GM12878 (cell line): ENCODE data around the gene SMAD2. TPM values are rescaled to one million over a fixed set of nuclear protein-coding genes. Genes with fewer than 3 reads are reported as not detected.

ENCODE experiments used
- ATAC-seq: fragments of 200-7000 bp; cut with Tn5 transposase; 3 replicates; pipeline ENCODE4 v1.9.1; 2020; ENCODE audit warnings: mild to moderate bottlenecking, moderate library complexity
- BruUV-seq: library from RNA; stranded (reverse); fragments of 400-500 nt; replicated peaks from 2 replicates; lab custom pipeline; 2021; lab: Mats Ljungman, UMichigan
- CTCF ChIA-PET: fragments of 300-600 bp; sonication (Branson Sonifier 250); formaldehyde crosslinking; extraction: SDS; loops from one replicate; lab custom pipeline; 2021; ENCODE audit warnings: inconsistent platforms; lab: Yijun Ruan, JAX
- POLR2A ChIA-PET: fragments of 350-600 bp; formaldehyde crosslinking; extraction: SDS; loops from one replicate; lab custom pipeline; 2021; ENCODE audit warnings: inconsistent platforms; lab: Charles Lee
- RAD21 ChIA-PET: fragments of 300-600 bp; sonication (Branson Sonifier 250); formaldehyde crosslinking; loops from one replicate; lab custom pipeline; 2023; ENCODE audit warnings: antibody characterized with exemption; ENCODE audit not compliant: unreplicated experiment; lab: Charles Lee
- SMC1A ChIA-PET: fragments of 300-600 bp; sonication (Branson Sonifier 250); formaldehyde crosslinking; loops from one replicate; lab custom pipeline; 2023; ENCODE audit not compliant: unreplicated experiment, uncharacterized antibody; lab: Charles Lee
- DNase-seq: peaks from one replicate; pipeline ENCODE4 v3.0.0-alpha.2; 2011; ENCODE audit warnings: low read depth, low spot score
- FAIRE-seq: peaks from 3 replicates; lab custom pipeline; 2011; peaks lifted over from hg19 to GRCh38; lab: Jason Lieb, UNC
- H2AFZ ChIP-seq: 2 replicates; pipeline ENCODE4 v1.6.0; 2011; ENCODE audit warnings: low read depth, low read length, control low read depth; ENCODE audit not compliant: control insufficient read depth
- H3K27ac ChIP-seq: 2 replicates; pipeline ENCODE4 v1.5.1; 2011; ENCODE audit warnings: control low read depth; ENCODE audit not compliant: control insufficient read depth, insufficient read depth
- H3K27me3 ChIP-seq, 2 experiments: replicated peaks in 1 of 2; 2 replicates each; pipeline versions ENCODE4 v1.6.0 to v1.6.1; 2011; ENCODE audit warnings: low read length in 1 of 2; ENCODE audit not compliant: control insufficient read depth in 2 of 2, insufficient read depth in 2 of 2
- H3K36me3 ChIP-seq, 2 experiments: 2 replicates each; pipeline ENCODE4 v1.5.1; 2011; ENCODE audit warnings: low read length in 1 of 2; ENCODE audit not compliant: control insufficient read depth in 2 of 2, insufficient read depth in 2 of 2
- H3K4me1 ChIP-seq: 2 replicates; pipeline ENCODE4 v1.6.1; 2011; ENCODE audit warnings: mild to moderate bottlenecking, low read length, moderate library complexity, mixed read lengths; ENCODE audit not compliant: control insufficient read depth, insufficient read depth
- H3K4me2 ChIP-seq: 2 replicates; pipeline ENCODE4 v1.6.0; 2011; ENCODE audit warnings: control low read depth; ENCODE audit not compliant: control insufficient read depth, insufficient read depth
- H3K4me3 ChIP-seq: fragments of 200-600 bp; sonication (generic); 2 replicates; pipeline ENCODE4 v1.5.1; 2016
- H3K79me2 ChIP-seq: 2 replicates; pipeline ENCODE4 v1.6.0; 2011; ENCODE audit warnings: low read length; ENCODE audit not compliant: control insufficient read depth, insufficient read depth
- H3K9ac ChIP-seq: 2 replicates; pipeline ENCODE4 v1.8.0; 2011; ENCODE audit warnings: low read length, control low read depth, mixed read lengths; ENCODE audit not compliant: control insufficient read depth, insufficient read depth
- H3K9me3 ChIP-seq: replicated peaks from 3 replicates; pipeline ENCODE4 v1.5.1; 2011; ENCODE audit warnings: mild to moderate bottlenecking, low read length; ENCODE audit not compliant: control insufficient read depth, insufficient read depth
- H4K20me1 ChIP-seq: 2 replicates; pipeline ENCODE4 v1.6.0; 2011; ENCODE audit not compliant: control insufficient read depth, insufficient read depth
- ATF7 ChIP-seq: fragments of 450-650 bp; IDR thresholded peaks from 2 replicates; pipeline ENCODE4 v1.6.1; 2016; ENCODE audit warnings: low read depth, mild to moderate bottlenecking
- BACH1 ChIP-seq: fragments of 450-650 bp; IDR thresholded peaks from 2 replicates; pipeline ENCODE4 v1.6.1; 2017; ENCODE audit warnings: mild to moderate bottlenecking, borderline replicate concordance
- CREM ChIP-seq: IDR thresholded peaks from 2 replicates; pipeline ENCODE4 v1.6.1; 2014; ENCODE audit warnings: antibody characterized with exemption, low read depth
- EED ChIP-seq: sonication (generic); IDR thresholded peaks from 2 replicates; pipeline ENCODE4 v1.6.1; 2016; ENCODE audit warnings: antibody characterized with exemption, low read depth
- GABPA ChIP-seq: IDR thresholded peaks from 2 replicates; pipeline ENCODE4 v1.6.1; 2014; ENCODE audit warnings: antibody characterized with exemption, low read depth, mild to moderate bottlenecking, inconsistent platforms
- IKZF2 ChIP-seq, 2 experiments: fragments of 450-650 bp; IDR thresholded peaks; 2 replicates each; pipeline ENCODE4 v1.6.1; 2017; ENCODE audit warnings: mild to moderate bottlenecking in 2 of 2, moderate library complexity in 2 of 2
- PAX5 ChIP-seq: IDR thresholded peaks from 2 replicates; pipeline ENCODE4 v1.6.1; 2011; ENCODE audit warnings: low read depth, low read length, borderline replicate concordance
- SMAD5 ChIP-seq: IDR thresholded peaks from 2 replicates; pipeline ENCODE4 v1.6.1; 2016; ENCODE audit warnings: antibody characterized with exemption, low read depth
- SRF ChIP-seq, 2 experiments: IDR thresholded peaks; 2 replicates each; pipeline ENCODE4 v1.6.1; 2011; ENCODE audit warnings: low read depth in 2 of 2, low read length in 2 of 2, mild to moderate bottlenecking in 1 of 2, moderate library complexity in 1 of 2
- YBX1 ChIP-seq: fragments of 450-650 bp; IDR thresholded peaks from 2 replicates; pipeline ENCODE4 v1.6.1; 2016; ENCODE audit warnings: antibody characterized with exemption
- ZNF217 ChIP-seq: fragments of 450-650 bp; IDR thresholded peaks from 2 replicates; pipeline ENCODE4 v1.6.1; 2017; ENCODE audit warnings: antibody characterized with exemption, mild to moderate bottlenecking
- ZNF274 ChIP-seq: IDR thresholded peaks from one replicate; pipeline ENCODE4 v1.8.0; 2011; ENCODE audit not compliant: insufficient read length, insufficient read depth
- WGBS: methylation state at CpG from one replicate; pipeline ENCODE4 v1.1.6; 2016; ENCODE audit warnings: low lambda C conversion rate; ENCODE audit not compliant: insufficient replicate concordance, insufficient coverage; ENCODE audit errors: missing lambda C conversion rate; 5-methylcytosine and 5-hydroxymethylcytosine counted together
- in situ Hi-C: fragments of 300-500 bp; cut with MboI; formaldehyde crosslinking; loops from 9 replicates; pipeline ENCODE4 v1.14.3; 2018; ENCODE audit warnings: mixed read lengths
- intact Hi-C: fragments of 100-400 bp; cut with micrococcal nuclease; formaldehyde crosslinking; loops from one replicate; pipeline ENCODE4 v1.14.2; 2022; ENCODE audit not compliant: unreplicated experiment
- polyA plus RNA-seq, 11 experiments: library from polyadenylated mRNA; depleted of rRNA in 4 of 11; unstranded in 6 of 11; stranded (reverse) in 5 of 11; fragments of >200 nt; fragmentation: Nextera tagmentation in 4 of 11; fragmentation: Illumina TruSeq in 1 of 11; extraction: Ambion mirVana in 4 of 11; extraction: Trizol in 1 of 11; gene quantifications; 1 replicate in 1 of 11; 2 replicates in 10 of 11; pipeline versions ENCODE4 v1.2.1 to v1.2.3, GENCODE V29; 2011 to 2016; ENCODE audit warnings: inconsistent platforms in 2 of 11, missing spikeins in 2 of 11, low read depth in 1 of 11
- total RNA-seq, 4 experiments: library from RNA; depleted of rRNA in 3 of 4; stranded (reverse); fragments of >200 nt in 3 of 4; fragmentation: Illumina TruSeq in 1 of 4; extraction: Trizol in 1 of 4; gene quantifications; 2 replicates each; pipeline versions ENCODE4 v1.2.1 to v1.2.3, GENCODE V29; 2013 to 2021
- TF ChIP-seq, protein P1 (sequence below): fragments of 450-650 bp; formaldehyde crosslinking; IDR thresholded peaks from 2 replicates; pipeline ENCODE4 v1.4.0; 2020; ENCODE audit warnings: mild to moderate bottlenecking, moderate library complexity

Gene SMAD2
- total and polyA plus RNA-seq, 10 of the 15 experiments (the other 5 are each of a cell fraction or from before 2014, with no cell fraction given), result 28.8 to 111 (median 65.8) TPM

DNA sequence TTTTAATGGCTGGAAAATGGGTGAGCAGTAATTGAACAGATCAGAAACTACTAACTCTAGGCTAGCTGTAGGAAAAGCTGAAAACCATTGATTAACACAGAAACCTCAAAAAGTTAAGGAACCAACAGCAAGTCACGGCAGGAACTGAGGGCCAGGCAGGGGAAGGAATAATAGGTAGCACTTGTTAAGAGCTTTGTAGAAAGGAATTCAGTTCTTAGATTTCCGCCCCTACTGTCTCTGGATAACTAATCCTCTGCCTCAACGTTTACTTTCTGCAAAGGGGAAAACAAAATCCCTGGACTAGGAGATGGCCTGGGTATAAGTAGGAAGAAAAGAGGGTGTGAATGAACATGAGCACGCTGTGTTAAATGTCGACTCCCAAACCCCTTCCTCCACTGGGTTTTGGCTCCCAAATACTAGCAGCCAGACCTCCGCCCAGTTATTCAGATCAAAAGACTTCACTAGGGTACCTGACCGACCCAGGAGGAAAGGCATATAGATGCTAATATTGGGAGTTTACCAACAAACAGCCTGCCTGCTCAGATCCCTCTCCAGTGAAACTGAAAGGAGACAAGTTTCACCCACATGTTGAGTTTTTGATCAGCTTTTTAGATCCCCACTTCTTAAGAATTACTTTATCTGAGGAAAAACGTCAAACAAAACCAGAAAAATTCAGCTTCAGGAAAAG lies 12.4 kb downstream of the SMAD2 start:
- FAIRE-seq (no peak), ATAC-seq (peak; percentile 83), DNase-seq (no peak)
- Histone ChIP-seq H4K20me1 (peaks cover 4% of the 10 kb centered on the region), H3K79me2 (peaks cover 97% of the 10 kb centered on the region), H3K4me1 (peaks cover 10% of the 10 kb centered on the region), H3K27me3 (no peaks in the 10 kb centered on the region), H3K36me3 (0 out of 4 replicates have a peak, but pooled peaks cover 0 to 2% of the 10 kb centered on the region in 2 experiments), H3K9me3 (no peaks in the 10 kb centered on the region), H2AFZ (no peak overlapping the region), H3K4me2 (peak overlapping the region; percentile 23), H3K27ac (peak overlapping the region; percentile 14; the same call in 1 of the 2 replicates), H3K4me3 (0 out of 2 replicates have a peak overlapping the region, but pooled peaks have one; percentile 7), H3K9ac (no peak overlapping the region)
- POLR2A ChIA-PET, result interaction anchor here (1.1 to 1.6 kb wide), 4 partner anchors 9 to 18 kb away, joined by 4 to 8 read pairs (median 5); partner anchors contain the start of gene SMAD2
- WGBS, result 66% methylated on average over 8 of the region's 8 CpGs
- TF ChIP-seq EED (0 out of 2 replicates have a peak, but pooled peaks have one; percentile 29), IKZF2 (IDR thresholded peaks at IDR 0.05) (peak in 1 of 2 experiments; percentile 23; a peak in 1 of 4 replicates), SRF (IDR thresholded peaks at IDR 0.05; ENCODE audit: low read depth in 2 of 2, low read length in 2 of 2) (no peak)
- intact Hi-C loops (no loop called here), in situ Hi-C loops (no loop called here)
- SMC1A ChIA-PET, result interaction anchor here (0.6 to 1.7 kb wide), 7 partner anchors 9 to 70 kb away, joined by 3 to 7 read pairs (median 3); no protein-coding TSS in a partner anchor
- RAD21 ChIA-PET, result interaction anchor here (1.0 to 1.7 kb wide), 4 partner anchors 10 to 24 kb away, joined by 3 to 6 read pairs (median 4); no protein-coding TSS in a partner anchor
- CTCF ChIA-PET, result interaction anchor here (0.8 to 1.1 kb wide), 3 partner anchors 19 to 67 kb away, joined by 3 to 4 read pairs (median 3); no protein-coding TSS in a partner anchor
- BruUV-seq, result no TSS peak

DNA sequence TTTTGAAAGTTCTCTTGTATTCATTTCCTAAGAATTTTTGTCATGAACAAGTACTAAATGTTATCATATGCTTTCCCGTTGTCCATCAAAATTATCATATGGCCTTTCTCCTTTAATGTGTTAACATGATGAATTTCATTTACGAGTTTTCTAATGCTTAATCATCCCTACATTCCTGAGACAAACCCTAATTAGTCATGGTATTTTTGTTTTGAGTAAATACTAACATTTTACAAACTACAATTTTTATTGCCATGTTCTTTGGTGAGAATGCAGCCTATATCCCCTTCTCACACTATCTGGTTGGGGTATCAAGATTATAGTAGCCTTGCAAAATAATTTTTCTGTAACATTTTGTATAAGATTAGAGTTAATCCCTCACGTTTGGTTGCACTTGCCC lies 14.5 kb downstream of the SMAD2 start:
- BruUV-seq, result no TSS peak
- WGBS, result 87% methylated on average over 3 of the region's 3 CpGs
- intact Hi-C loops, result no loop called here

More for the DNA sequence above, 14.5 kb downstream of the SMAD2 start:
- ChIA-PET RAD21 (no interaction called here), POLR2A (interaction anchor here (0.5 to 1.5 kb wide), 2 partner anchors 11 to 15 kb away, joined by 3 to 4 read pairs; no protein-coding TSS in a partner anchor), CTCF (no interaction called here), SMC1A (no interaction called here)
- FAIRE-seq (no peak), DNase-seq (no peak), ATAC-seq (no peak)
- no peak overlapping the region for H3K9ac ChIP-seq
- H2AFZ ChIP-seq, result no peak overlapping the region
- no peak overlapping the region for H3K4me2 ChIP-seq
- in situ Hi-C loops, result no loop called here
- no peak overlapping the region for H3K4me3 ChIP-seq
- peaks cover 2% of the 10 kb centered on the region; the same call in 1 of the 2 replicates for H4K20me1 ChIP-seq
- peaks cover 17% of the 10 kb centered on the region for H3K4me1 ChIP-seq
- peaks cover 93% of the 10 kb centered on the region for H3K79me2 ChIP-seq
- 0 out of 4 replicates have a peak, but pooled peaks cover 0 to 2% of the 10 kb centered on the region in 2 experiments for H3K36me3 ChIP-seq
- H3K27ac ChIP-seq, result no peak overlapping the region
- TF ChIP-seq, protein P1, sequence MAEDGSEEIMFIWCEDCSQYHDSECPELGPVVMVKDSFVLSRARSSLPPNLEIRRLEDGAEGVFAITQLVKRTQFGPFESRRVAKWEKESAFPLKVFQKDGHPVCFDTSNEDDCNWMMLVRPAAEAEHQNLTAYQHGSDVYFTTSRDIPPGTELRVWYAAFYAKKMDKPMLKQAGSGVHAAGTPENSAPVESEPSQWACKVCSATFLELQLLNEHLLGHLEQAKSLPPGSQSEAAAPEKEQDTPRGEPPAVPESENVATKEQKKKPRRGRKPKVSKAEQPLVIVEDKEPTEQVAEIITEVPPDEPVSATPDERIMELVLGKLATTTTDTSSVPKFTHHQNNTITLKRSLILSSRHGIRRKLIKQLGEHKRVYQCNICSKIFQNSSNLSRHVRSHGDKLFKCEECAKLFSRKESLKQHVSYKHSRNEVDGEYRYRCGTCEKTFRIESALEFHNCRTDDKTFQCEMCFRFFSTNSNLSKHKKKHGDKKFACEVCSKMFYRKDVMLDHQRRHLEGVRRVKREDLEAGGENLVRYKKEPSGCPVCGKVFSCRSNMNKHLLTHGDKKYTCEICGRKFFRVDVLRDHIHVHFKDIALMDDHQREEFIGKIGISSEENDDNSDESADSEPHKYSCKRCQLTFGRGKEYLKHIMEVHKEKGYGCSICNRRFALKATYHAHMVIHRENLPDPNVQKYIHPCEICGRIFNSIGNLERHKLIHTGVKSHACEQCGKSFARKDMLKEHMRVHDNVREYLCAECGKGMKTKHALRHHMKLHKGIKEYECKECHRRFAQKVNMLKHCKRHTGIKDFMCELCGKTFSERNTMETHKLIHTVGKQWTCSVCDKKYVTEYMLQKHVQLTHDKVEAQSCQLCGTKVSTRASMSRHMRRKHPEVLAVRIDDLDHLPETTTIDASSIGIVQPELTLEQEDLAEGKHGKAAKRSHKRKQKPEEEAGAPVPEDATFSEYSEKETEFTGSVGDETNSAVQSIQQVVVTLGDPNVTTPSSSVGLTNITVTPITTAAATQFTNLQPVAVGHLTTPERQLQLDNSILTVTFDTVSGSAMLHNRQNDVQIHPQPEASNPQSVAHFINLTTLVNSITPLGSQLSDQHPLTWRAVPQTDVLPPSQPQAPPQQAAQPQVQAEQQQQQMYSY, result no peak
- TF ChIP-seq GABPA (no peak), CREM (no peak), PAX5 (no peak), ZNF274 (no peak), ZNF217 (no peak), SMAD5 (no peak), BACH1 (no peak), ATF7 (no peak), YBX1 (no peak)
- H3K9me3 ChIP-seq, result no peaks in the 10 kb centered on the region; the same call in 2 of the 3 replicates
- no peaks in the 10 kb centered on the region for H3K27me3 ChIP-seq
